SK-N-SH treated with all-trans-retinoic acid at 6 μM for 48 hours (cell line): Measurements from ENCODE around the gene CIAPIN1.

ENCODE experiments used
- ATAC-seq: fragments of 200-7000 bp; cut with Tn5 transposase; 3 replicates; pipeline ENCODE4 v1.9.1; 2020; ENCODE audit warnings: mild to moderate bottlenecking, moderate library complexity
- ARNTL ChIP-seq: fragments of 450-650 bp; formaldehyde crosslinking; IDR thresholded peaks from 2 replicates; pipeline ENCODE4 v1.5.0; 2020; ENCODE audit warnings: low read depth, mild to moderate bottlenecking, moderate library complexity, borderline replicate concordance
- BACH2 ChIP-seq: fragments of 250-450 bp; sonication (Bioruptor Pico); IDR thresholded peaks from 2 replicates; pipeline ENCODE4 v1.9.0; 2021; ENCODE audit warnings: mild to moderate bottlenecking, borderline replicate concordance
- ESRRG ChIP-seq: fragments of 250-450 bp; sonication (Bioruptor Pico); IDR thresholded peaks from 2 replicates; pipeline ENCODE4 v1.6.1; 2021; ENCODE audit warnings: mild to moderate bottlenecking
- GLIS3 ChIP-seq: fragments of 250-450 bp; sonication (Bioruptor Pico); IDR thresholded peaks from 2 replicates; pipeline ENCODE4 v1.5.0; 2020; ENCODE audit warnings: mild to moderate bottlenecking, moderate library complexity
- ISL1 ChIP-seq: fragments of 250-450 bp; sonication (Bioruptor Pico); IDR thresholded peaks from 2 replicates; pipeline ENCODE4 v2.1.2; 2022; ENCODE audit warnings: mild to moderate bottlenecking, moderate library complexity
- PPARA ChIP-seq: fragments of 250-450 bp; sonication (Bioruptor Pico); IDR thresholded peaks from 2 replicates; pipeline ENCODE4 v1.5.0; 2020; ENCODE audit warnings: mild to moderate bottlenecking, borderline replicate concordance
- RARB ChIP-seq: fragments of 250-450 bp; sonication (Bioruptor Pico); IDR thresholded peaks from 2 replicates; pipeline ENCODE4 v1.8.0; 2021; ENCODE audit warnings: mild to moderate bottlenecking, moderate library complexity
- SNAI2 ChIP-seq: fragments of 250-450 bp; sonication (Bioruptor Pico); IDR thresholded peaks from 2 replicates; pipeline ENCODE4 v1.5.0; 2020; ENCODE audit warnings: mild to moderate bottlenecking, moderate library complexity
- TCF4 ChIP-seq: fragments of 250-450 bp; sonication (Bioruptor Pico); IDR thresholded peaks from 2 replicates; pipeline ENCODE4 v1.8.0; 2021; ENCODE audit warnings: mild to moderate bottlenecking, moderate library complexity, borderline replicate concordance
- TOX ChIP-seq: fragments of 250-450 bp; sonication (Bioruptor Pico); IDR thresholded peaks from 2 replicates; pipeline ENCODE4 v1.8.0; 2021; ENCODE audit warnings: mild to moderate bottlenecking, moderate library complexity, borderline replicate concordance
- ZC3H10 ChIP-seq: fragments of 250-450 bp; sonication (Bioruptor Pico); IDR thresholded peaks from 2 replicates; pipeline ENCODE4 v1.5.1; 2021; ENCODE audit warnings: mild to moderate bottlenecking, moderate library complexity
- ZFP3 ChIP-seq: fragments of 250-450 bp; sonication (Bioruptor Pico); IDR thresholded peaks from 2 replicates; pipeline ENCODE4 v1.5.0; 2020; ENCODE audit warnings: mild to moderate bottlenecking, moderate library complexity
- ZFP30 ChIP-seq: fragments of 450-650 bp; formaldehyde crosslinking; IDR thresholded peaks from 2 replicates; pipeline ENCODE4 v1.5.0; 2022; ENCODE audit warnings: mild to moderate bottlenecking, moderate library complexity
- ZNF565 ChIP-seq: fragments of 450-650 bp; formaldehyde crosslinking; conservative IDR thresholded peaks from 2 replicates; pipeline ENCODE4 v1.5.0; 2020; ENCODE audit warnings: low read depth, mild to moderate bottlenecking, moderate library complexity
- ZNF70 ChIP-seq: fragments of 450-650 bp; formaldehyde crosslinking; IDR thresholded peaks from 2 replicates; pipeline ENCODE4 v1.5.0; 2020; ENCODE audit warnings: mild to moderate bottlenecking, moderate library complexity
- ZNF8 ChIP-seq: fragments of 450-650 bp; formaldehyde crosslinking; IDR thresholded peaks from 2 replicates; pipeline ENCODE4 v1.5.0; 2020; ENCODE audit warnings: mild to moderate bottlenecking, moderate library complexity
- TF ChIP-seq, protein P1 (sequence below): fragments of 250-450 bp; sonication (Bioruptor Pico); IDR thresholded peaks from 2 replicates; pipeline ENCODE4 v1.5.0; 2020; ENCODE audit warnings: mild to moderate bottlenecking, moderate library complexity
- TF ChIP-seq, protein P2 (sequence below): fragments of 250-450 bp; sonication (Bioruptor Pico); IDR thresholded peaks from 2 replicates; pipeline ENCODE4 v1.8.0; 2021; ENCODE audit warnings: low read depth, mild to moderate bottlenecking, moderate library complexity, borderline replicate concordance
- TF ChIP-seq, protein P3 (sequence below): fragments of 250-450 bp; sonication (Bioruptor Pico); IDR thresholded peaks from 2 replicates; pipeline ENCODE4 v1.8.0; 2020; ENCODE audit warnings: mild to moderate bottlenecking, moderate library complexity, borderline replicate concordance
- TF ChIP-seq, protein P4 (sequence below): fragments of 250-450 bp; sonication (Bioruptor Pico); IDR thresholded peaks from 2 replicates; pipeline ENCODE4 v1.5.1; 2021; ENCODE audit warnings: mild to moderate bottlenecking, moderate library complexity
- TF ChIP-seq, protein P5 (sequence below): fragments of 250-450 bp; sonication (Bioruptor Pico); IDR thresholded peaks from 2 replicates; pipeline ENCODE4 v1.5.1; 2020; ENCODE audit warnings: low read depth, mild to moderate bottlenecking, moderate library complexity

The CIAPIN1 gene

DNA sequence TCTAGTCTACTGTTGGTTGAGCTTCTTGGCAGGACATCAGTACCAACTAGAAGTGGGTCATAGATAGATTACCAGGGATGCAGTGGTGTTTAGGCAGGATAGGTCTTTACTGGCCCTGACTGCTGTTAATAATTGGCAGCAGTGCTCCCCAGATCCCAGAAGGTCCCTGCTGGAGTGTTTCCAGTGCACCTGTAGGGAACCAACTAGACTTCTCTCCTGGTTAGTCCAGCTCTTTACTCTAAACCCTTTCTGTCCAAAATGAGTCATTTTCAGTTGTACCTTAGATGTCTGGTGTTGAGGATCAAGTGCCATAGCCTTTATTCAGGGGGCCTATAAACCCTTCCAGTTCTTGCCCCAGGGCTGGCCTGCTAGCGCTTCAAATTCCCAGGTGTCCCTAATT lies 24.0 kb upstream of the CIAPIN1 start (continued):
- TF ChIP-seq, protein P1, sequence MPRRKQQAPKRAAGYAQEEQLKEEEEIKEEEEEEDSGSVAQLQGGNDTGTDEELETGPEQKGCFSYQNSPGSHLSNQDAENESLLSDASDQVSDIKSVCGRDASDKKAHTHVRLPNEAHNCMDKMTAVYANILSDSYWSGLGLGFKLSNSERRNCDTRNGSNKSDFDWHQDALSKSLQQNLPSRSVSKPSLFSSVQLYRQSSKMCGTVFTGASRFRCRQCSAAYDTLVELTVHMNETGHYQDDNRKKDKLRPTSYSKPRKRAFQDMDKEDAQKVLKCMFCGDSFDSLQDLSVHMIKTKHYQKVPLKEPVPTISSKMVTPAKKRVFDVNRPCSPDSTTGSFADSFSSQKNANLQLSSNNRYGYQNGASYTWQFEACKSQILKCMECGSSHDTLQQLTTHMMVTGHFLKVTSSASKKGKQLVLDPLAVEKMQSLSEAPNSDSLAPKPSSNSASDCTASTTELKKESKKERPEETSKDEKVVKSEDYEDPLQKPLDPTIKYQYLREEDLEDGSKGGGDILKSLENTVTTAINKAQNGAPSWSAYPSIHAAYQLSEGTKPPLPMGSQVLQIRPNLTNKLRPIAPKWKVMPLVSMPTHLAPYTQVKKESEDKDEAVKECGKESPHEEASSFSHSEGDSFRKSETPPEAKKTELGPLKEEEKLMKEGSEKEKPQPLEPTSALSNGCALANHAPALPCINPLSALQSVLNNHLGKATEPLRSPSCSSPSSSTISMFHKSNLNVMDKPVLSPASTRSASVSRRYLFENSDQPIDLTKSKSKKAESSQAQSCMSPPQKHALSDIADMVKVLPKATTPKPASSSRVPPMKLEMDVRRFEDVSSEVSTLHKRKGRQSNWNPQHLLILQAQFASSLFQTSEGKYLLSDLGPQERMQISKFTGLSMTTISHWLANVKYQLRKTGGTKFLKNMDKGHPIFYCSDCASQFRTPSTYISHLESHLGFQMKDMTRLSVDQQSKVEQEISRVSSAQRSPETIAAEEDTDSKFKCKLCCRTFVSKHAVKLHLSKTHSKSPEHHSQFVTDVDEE (CRISPR knock-in tag), result no peak
- TF ChIP-seq ISL1 (CRISPR knock-in tag) (no peak), ARNTL (CRISPR knock-in tag) (no peak), ZNF8 (no peak), GLIS3 (CRISPR knock-in tag) (no peak)
- TF ChIP-seq, protein P2, sequence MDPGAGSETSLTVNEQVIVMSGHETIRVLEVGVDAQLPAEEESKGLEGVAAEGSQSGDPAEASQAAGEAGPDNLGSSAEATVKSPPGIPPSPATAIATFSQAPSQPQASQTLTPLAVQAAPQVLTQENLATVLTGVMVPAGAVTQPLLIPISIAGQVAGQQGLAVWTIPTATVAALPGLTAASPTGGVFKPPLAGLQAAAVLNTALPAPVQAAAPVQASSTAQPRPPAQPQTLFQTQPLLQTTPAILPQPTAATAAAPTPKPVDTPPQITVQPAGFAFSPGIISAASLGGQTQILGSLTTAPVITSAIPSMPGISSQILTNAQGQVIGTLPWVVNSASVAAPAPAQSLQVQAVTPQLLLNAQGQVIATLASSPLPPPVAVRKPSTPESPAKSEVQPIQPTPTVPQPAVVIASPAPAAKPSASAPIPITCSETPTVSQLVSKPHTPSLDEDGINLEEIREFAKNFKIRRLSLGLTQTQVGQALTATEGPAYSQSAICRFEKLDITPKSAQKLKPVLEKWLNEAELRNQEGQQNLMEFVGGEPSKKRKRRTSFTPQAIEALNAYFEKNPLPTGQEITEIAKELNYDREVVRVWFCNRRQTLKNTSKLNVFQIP, result no peak
- TF ChIP-seq, all 23 proteins: peak for 0

DNA sequence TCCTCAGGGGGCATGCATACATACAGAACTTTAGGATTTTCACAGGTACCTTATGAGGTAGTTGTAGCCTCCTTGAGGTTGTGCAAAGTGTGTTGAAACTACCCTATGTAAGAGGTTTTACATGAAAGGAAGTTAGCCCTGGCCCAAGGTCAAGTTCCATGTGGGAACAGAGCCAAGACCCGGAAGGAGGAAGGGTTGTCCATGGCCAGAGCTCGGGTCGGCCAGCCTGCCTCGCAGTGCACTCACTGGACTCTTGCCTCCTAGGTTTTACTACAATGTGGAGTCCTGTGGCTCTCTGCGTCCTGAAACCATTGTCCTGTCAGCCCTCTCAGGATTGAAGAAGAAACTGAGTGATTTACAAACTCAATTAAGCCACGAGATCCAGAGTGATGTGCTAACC lies 23.5 kb upstream of the CIAPIN1 start:
- TF ChIP-seq, protein P2, result no peak
- ATAC-seq, result no peak

DNA sequence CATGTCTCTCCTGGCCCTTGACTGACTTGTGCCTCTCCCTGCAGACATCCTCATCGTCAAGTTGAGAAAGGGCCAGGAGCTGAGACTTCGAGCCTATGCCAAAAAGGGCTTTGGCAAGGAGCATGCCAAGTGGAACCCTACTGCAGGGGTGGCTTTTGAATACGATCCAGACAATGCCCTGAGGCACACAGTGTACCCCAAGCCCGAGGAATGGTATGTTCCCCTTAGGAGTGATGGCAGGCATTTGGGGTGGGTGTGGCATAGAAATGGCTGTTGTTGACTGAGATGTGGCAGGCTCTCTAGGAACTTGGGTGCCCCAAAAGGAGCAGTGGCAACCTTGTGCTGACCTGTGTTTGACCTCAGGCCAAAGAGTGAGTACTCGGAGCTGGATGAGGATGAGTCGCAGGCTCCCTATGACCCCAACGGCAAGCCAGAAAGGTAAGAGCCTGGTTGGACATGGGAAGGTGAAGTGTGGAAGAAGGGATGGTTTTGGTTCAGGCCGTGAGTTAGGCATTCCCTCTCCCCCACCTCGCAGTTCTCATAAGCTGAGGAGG lies 22.8 kb upstream of the CIAPIN1 start:
- no peak for ATAC-seq
- no peak for TF ChIP-seq TOX (CRISPR knock-in tag)
- TF ChIP-seq ZNF565 (CRISPR knock-in tag), result no peak
- TF ChIP-seq ZC3H10 (CRISPR knock-in tag), result no peak
- TF ChIP-seq ZNF70 (CRISPR knock-in tag), result no peak
- TF ChIP-seq ZFP3 (CRISPR knock-in tag), result no peak
- TF ChIP-seq ZFP30 (CRISPR knock-in tag), result no peak
- TF ChIP-seq GLIS3 (CRISPR knock-in tag), result no peak
- TF ChIP-seq BACH2 (CRISPR knock-in tag), result no peak
- TF ChIP-seq, protein P3, sequence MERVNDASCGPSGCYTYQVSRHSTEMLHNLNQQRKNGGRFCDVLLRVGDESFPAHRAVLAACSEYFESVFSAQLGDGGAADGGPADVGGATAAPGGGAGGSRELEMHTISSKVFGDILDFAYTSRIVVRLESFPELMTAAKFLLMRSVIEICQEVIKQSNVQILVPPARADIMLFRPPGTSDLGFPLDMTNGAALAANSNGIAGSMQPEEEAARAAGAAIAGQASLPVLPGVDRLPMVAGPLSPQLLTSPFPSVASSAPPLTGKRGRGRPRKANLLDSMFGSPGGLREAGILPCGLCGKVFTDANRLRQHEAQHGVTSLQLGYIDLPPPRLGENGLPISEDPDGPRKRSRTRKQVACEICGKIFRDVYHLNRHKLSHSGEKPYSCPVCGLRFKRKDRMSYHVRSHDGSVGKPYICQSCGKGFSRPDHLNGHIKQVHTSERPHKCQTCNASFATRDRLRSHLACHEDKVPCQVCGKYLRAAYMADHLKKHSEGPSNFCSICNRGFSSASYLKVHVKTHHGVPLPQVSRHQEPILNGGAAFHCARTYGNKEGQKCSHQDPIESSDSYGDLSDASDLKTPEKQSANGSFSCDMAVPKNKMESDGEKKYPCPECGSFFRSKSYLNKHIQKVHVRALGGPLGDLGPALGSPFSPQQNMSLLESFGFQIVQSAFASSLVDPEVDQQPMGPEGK (CRISPR knock-in tag), result no peak
- TF ChIP-seq PPARA (CRISPR knock-in tag), result no peak
- no peak for TF ChIP-seq ESRRG (CRISPR knock-in tag)
- TF ChIP-seq, protein P4, sequence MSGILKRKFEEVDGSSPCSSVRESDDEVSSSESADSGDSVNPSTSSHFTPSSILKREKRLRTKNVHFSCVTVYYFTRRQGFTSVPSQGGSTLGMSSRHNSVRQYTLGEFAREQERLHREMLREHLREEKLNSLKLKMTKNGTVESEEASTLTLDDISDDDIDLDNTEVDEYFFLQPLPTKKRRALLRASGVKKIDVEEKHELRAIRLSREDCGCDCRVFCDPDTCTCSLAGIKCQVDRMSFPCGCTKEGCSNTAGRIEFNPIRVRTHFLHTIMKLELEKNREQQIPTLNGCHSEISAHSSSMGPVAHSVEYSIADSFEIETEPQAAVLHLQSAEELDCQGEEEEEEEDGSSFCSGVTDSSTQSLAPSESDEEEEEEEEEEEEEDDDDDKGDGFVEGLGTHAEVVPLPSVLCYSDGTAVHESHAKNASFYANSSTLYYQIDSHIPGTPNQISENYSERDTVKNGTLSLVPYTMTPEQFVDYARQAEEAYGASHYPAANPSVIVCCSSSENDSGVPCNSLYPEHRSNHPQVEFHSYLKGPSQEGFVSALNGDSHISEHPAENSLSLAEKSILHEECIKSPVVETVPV, result no peak

DNA sequence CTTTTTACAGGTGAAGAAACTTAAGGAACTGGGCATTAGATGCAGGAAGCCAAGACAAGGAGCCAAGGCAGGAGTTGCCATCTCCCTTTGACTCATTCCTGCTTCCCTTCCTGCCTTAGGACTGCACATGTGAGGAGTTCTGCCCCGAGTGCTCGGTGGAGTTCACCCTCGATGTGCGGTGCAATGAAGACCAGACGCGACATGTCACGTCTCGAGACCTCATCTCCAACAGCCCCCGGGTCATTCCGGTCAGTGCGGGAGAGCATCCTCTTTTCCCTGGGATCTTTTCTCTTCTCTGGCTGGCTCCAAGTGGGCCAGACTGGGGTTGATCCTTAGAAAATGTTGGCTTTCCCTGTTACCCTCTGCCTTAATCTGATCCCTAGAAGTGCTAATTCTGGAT lies 21.9 kb upstream of the CIAPIN1 start:
- no peak for ATAC-seq
- no peak for TF ChIP-seq TCF4 (CRISPR knock-in tag)
- TF ChIP-seq ZC3H10 (CRISPR knock-in tag), result no peak
- TF ChIP-seq ISL1 (CRISPR knock-in tag), result no peak
- TF ChIP-seq RARB (CRISPR knock-in tag), result no peak
- TF ChIP-seq, protein P5, sequence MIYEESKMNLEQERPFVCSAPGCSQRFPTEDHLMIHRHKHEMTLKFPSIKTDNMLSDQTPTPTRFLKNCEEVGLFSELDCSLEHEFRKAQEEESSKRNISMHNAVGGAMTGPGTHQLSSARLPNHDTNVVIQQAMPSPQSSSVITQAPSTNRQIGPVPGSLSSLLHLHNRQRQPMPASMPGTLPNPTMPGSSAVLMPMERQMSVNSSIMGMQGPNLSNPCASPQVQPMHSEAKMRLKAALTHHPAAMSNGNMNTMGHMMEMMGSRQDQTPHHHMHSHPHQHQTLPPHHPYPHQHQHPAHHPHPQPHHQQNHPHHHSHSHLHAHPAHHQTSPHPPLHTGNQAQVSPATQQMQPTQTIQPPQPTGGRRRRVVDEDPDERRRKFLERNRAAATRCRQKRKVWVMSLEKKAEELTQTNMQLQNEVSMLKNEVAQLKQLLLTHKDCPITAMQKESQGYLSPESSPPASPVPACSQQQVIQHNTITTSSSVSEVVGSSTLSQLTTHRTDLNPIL (CRISPR knock-in tag), result no peak
- TF ChIP-seq, protein P2, result no peak
- TF ChIP-seq SNAI2 (CRISPR knock-in tag), result no peak
- no peak for TF ChIP-seq TOX (CRISPR knock-in tag)
- no peak for TF ChIP-seq ZNF70 (CRISPR knock-in tag)
- TF ChIP-seq, protein P1 (CRISPR knock-in tag), result no peak
